Neural progenitor cell (in vitro differentiated cells): ENCODE measurements around the gene LRRC45. TPM values are rescaled to one million over a fixed set of nuclear protein-coding genes. Genes with fewer than 3 reads are reported as not detected.

Experiments
- DNase-seq: peaks from one replicate; pipeline ENCODE4 v3.0.0-alpha.2; 2016; ENCODE audit warnings: low spot score
- H2AFZ ChIP-seq: fragments of 200-600 bp; sonication (generic); replicated peaks from 2 replicates; pipeline ENCODE4 v1.6.1; 2016; ENCODE audit warnings: antibody characterized with exemption
- H3F3A ChIP-seq: fragments of 200-600 bp; sonication (generic); 2 replicates; pipeline ENCODE4 v1.6.1; 2016; ENCODE audit warnings: antibody characterized with exemption, low read depth
- H3K27ac ChIP-seq: fragments of 200-600 bp; sonication (generic); 2 replicates; pipeline ENCODE4 v1.5.1; 2016; ENCODE audit warnings: mild to moderate bottlenecking
- H3K27me3 ChIP-seq: fragments of 200-600 bp; sonication (generic); 2 replicates; pipeline ENCODE4 v1.6.1; 2016; ENCODE audit warnings: mild to moderate bottlenecking, moderate library complexity
- H3K36me3 ChIP-seq: fragments of 200-600 bp; sonication (generic); 2 replicates; pipeline ENCODE4 v1.5.1; 2016
- H3K4me1 ChIP-seq: fragments of 200-600 bp; sonication (generic); 2 replicates; pipeline ENCODE4 v1.6.1; 2016; ENCODE audit warnings: mixed run types
- H3K4me2 ChIP-seq: fragments of 200-600 bp; sonication (generic); 2 replicates; pipeline ENCODE4 v1.6.1; 2016
- H3K4me3 ChIP-seq: fragments of 200-600 bp; sonication (generic); 2 replicates; pipeline ENCODE4 v1.5.1; 2016
- H3K79me2 ChIP-seq: fragments of 200-600 bp; sonication (generic); 2 replicates; pipeline ENCODE4 v1.6.1; 2016; ENCODE audit warnings: low read depth
- H3K9ac ChIP-seq: fragments of 200-600 bp; sonication (generic); 2 replicates; pipeline ENCODE4 v1.6.1; 2016
- H3K9me3 ChIP-seq: fragments of 200-600 bp; sonication (generic); 2 replicates; pipeline ENCODE4 v1.5.1; 2016; ENCODE audit warnings: low read depth
- H4K20me1 ChIP-seq: fragments of 200-600 bp; sonication (generic); 2 replicates; pipeline ENCODE4 v1.6.1; 2016; ENCODE audit warnings: low read depth
- H3K27ac Mint-ChIP-seq: 3 replicates; pipeline ENCODE4 v1.8.0; 2021; ENCODE audit warnings: mixed read lengths
- H3K27me3 Mint-ChIP-seq: 2 replicates; pipeline ENCODE4 v1.8.0; 2022; ENCODE audit warnings: low read depth, mild to moderate bottlenecking, inconsistent platforms, moderate library complexity, mixed read lengths; ENCODE audit not compliant: insufficient read depth
- H3K36me3 Mint-ChIP-seq: 3 replicates; pipeline ENCODE4 v1.8.0; 2021; ENCODE audit warnings: mixed read lengths
- H3K4me1 Mint-ChIP-seq: 3 replicates; pipeline ENCODE4 v1.8.0; 2021; ENCODE audit warnings: mixed read lengths
- H3K4me3 Mint-ChIP-seq: 3 replicates; pipeline ENCODE4 v1.8.0; 2021; ENCODE audit warnings: mild to moderate bottlenecking, moderate library complexity, mixed read lengths
- H3K9me3 Mint-ChIP-seq: 3 replicates; pipeline ENCODE4 v1.8.0; 2020; ENCODE audit warnings: mixed read lengths
- CTCF ChIP-seq: fragments of 200-600 bp; sonication (generic); IDR thresholded peaks from 2 replicates; pipeline ENCODE4 v1.5.1; 2017; ENCODE audit warnings: antibody characterized with exemption, mild to moderate bottlenecking
- EZH2 ChIP-seq: fragments of 200-600 bp; sonication (generic); IDR thresholded peaks from 2 replicates; pipeline ENCODE4 v1.6.1; 2017; ENCODE audit warnings: antibody characterized with exemption, mild to moderate bottlenecking, moderate library complexity
- EZH2phosphoT487 ChIP-seq: fragments of 200-600 bp; sonication (generic); IDR thresholded peaks from 2 replicates; pipeline ENCODE4 v1.6.1; 2017; ENCODE audit warnings: antibody characterized with exemption
- total RNA-seq: library from RNA; depleted of rRNA; stranded (reverse); fragments of >200 nt; gene quantifications from 2 replicates; pipeline ENCODE4 v1.2.3, GENCODE V29; 2015; ENCODE audit warnings: low replicate concordance

The LRRC45 gene
- total RNA-seq, 1 donor from 2014 or later: 15.4 TPM

DNA sequence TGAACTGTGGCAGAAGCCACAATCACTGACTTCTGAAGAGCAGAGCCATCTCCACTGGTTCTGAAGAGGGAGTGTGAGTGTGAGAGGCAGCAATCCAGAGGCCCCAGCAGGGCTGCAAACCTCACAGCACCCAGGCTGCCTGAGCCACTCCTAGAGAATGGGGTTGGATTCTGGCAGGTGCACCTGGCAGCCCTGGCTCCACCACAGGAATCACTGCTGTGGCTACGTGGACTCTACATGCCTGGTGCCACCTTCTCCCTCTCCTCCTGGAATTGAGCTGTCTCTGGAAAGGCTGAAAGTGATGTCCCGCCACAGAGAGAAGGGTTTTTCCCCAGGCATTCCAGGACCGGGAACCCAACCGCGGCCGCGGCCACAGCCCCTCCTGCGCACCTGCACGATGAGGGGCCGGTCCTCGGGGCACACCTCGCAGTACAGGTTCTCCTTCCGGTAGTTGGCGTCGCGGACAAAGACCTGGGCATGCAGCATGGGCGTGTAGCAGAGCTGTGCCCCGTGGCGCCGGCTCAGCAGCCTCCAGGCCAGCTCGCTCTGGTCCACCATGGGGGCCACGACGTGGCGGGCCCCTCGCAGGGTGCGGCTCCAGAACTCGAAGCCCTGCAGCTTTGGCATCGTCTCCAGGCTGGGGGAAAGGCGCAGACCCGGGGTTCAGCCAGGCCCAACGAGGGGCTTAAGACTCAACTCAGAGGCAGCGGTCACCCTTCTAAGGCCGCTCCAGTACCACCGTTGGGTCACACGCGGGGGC is 41.5 kb downstream of the LRRC45 start:
- Mint-ChIP-seq H3K9me3 (no peaks in the 10 kb centered on the region), H3K4me1 (peaks cover 10% of the 10 kb centered on the region), H3K27me3 (peaks cover 5% of the 10 kb centered on the region), H3K27ac (no peak overlapping the region), H3K4me3 (peak overlapping the region; percentile 80), H3K36me3 (peaks cover 3% of the 10 kb centered on the region)
- Histone ChIP-seq H3K4me1 (peaks cover 6% of the 10 kb centered on the region), H2AFZ (no peak overlapping the region), H3F3A (no peaks in the 10 kb centered on the region), H3K4me2 (peak overlapping the region; percentile 100), H3K4me3 (peak overlapping the region; percentile 76), H3K27me3 (no peaks in the 10 kb centered on the region), H3K79me2 (peaks cover 12% of the 10 kb centered on the region), H3K9me3 (no peaks in the 10 kb centered on the region), H3K36me3 (no peaks in the 10 kb centered on the region), H4K20me1 (no peaks in the 10 kb centered on the region), H3K9ac (peak overlapping the region; percentile 87), H3K27ac (no peak overlapping the region)
- TF ChIP-seq EZH2phosphoT487 (no peak), CTCF (no peak), EZH2 (no peak)
- no peak for DNase-seq

DNA sequence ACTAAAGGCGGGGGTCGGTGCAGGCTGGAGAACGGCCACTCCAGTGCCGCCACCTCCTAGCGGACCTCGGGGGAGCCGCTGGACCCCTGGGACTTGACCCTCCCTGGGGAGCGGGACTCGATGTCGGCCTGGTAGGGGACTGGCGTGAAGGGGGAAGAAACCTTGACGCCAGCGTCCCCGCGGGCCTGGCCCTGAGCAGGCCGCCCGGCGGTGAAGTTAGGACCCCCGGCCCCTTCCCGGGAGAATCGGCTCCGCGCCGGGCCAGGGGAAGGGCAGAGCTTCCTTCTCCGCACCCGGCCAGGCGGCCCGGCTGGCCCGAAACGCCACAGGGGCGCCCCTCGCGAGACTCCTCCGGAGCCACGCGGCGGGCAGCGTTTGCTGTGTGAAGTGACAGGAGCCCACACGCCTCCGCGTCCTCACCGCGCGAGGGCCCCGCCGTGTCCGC is 42.1 kb downstream of the LRRC45 start:
- Histone ChIP-seq H3K36me3 (no peaks in the 10 kb centered on the region), H3K4me1 (peaks cover 6% of the 10 kb centered on the region), H3K9me3 (no peaks in the 10 kb centered on the region), H3F3A (no peaks in the 10 kb centered on the region), H2AFZ (peak overlapping the region; percentile 72), H3K27me3 (peaks cover under 1% of the 10 kb centered on the region), H3K4me2 (peak overlapping the region; percentile 100), H3K4me3 (peak overlapping the region; percentile 76), H3K9ac (peak overlapping the region; percentile 87), H4K20me1 (no peaks in the 10 kb centered on the region), H3K27ac (no peak overlapping the region), H3K79me2 (peaks cover 12% of the 10 kb centered on the region)
- DNase-seq: no peak
- Mint-ChIP-seq H3K27me3 (peaks cover 5% of the 10 kb centered on the region), H3K27ac (no peak overlapping the region), H3K9me3 (no peaks in the 10 kb centered on the region), H3K4me1 (peaks cover 10% of the 10 kb centered on the region), H3K36me3 (peaks cover under 1% of the 10 kb centered on the region), H3K4me3 (peak overlapping the region; percentile 80)
- no peak for TF ChIP-seq CTCF
- TF ChIP-seq EZH2: no peak
- TF ChIP-seq EZH2phosphoT487: no peak

GRCh38 chr17:82065638-82066303 is 42.7 kb downstream of the LRRC45 start, which contains the start of gene DUS1L:
DUS1L (minus strand) TSS chr17:82065804; CDS start chr17:82065059, 745 bp downstream.
- no peaks in the 10 kb centered on the region for H4K20me1 ChIP-seq
- H3K9me3 Mint-ChIP-seq: no peaks in the 10 kb centered on the region
- H3K27ac ChIP-seq: no peak within 1 kb of the TSS
- peak; percentile 83 for DNase-seq
- H3K4me1 Mint-ChIP-seq: peaks cover 10% of the 10 kb centered on the region
- TF ChIP-seq EZH2 (no peak), EZH2phosphoT487 (no peak), CTCF (no peak)
- peaks cover 5% of the 10 kb centered on the region for H3K27me3 Mint-ChIP-seq
- H3K36me3 ChIP-seq: no peaks in the 10 kb centered on the region
- H3K79me2 ChIP-seq: peaks cover 12% of the 10 kb centered on the region
- no peaks in the 10 kb centered on the region for H3K36me3 Mint-ChIP-seq
- no peaks in the 10 kb centered on the region for H3F3A ChIP-seq
- H3K4me2 ChIP-seq: peak within 1 kb of the TSS; percentile 100
- H3K4me3 Mint-ChIP-seq: peak within 1 kb of the TSS; percentile 89
- peak within 1 kb of the TSS; percentile 83 for H2AFZ ChIP-seq
- peak within 1 kb of the TSS; percentile 76 for H3K4me3 ChIP-seq
- peak within 1 kb of the TSS; percentile 78 for H3K27ac Mint-ChIP-seq
- peaks cover 6% of the 10 kb centered on the region for H3K4me1 ChIP-seq
- H3K9ac ChIP-seq: peak within 1 kb of the TSS; percentile 87
- H3K27me3 ChIP-seq: peaks cover 6% of the 10 kb centered on the region
- H3K9me3 ChIP-seq: no peaks in the 10 kb centered on the region
